ENCODE results near the gene INPP5D.
"Not testable (repeated sequence)": the region's sequence is repeated elsewhere in the genome, so short reads cannot be mapped to it uniquely, and the experiment has no call there.

INPP5D gene

DNA sequence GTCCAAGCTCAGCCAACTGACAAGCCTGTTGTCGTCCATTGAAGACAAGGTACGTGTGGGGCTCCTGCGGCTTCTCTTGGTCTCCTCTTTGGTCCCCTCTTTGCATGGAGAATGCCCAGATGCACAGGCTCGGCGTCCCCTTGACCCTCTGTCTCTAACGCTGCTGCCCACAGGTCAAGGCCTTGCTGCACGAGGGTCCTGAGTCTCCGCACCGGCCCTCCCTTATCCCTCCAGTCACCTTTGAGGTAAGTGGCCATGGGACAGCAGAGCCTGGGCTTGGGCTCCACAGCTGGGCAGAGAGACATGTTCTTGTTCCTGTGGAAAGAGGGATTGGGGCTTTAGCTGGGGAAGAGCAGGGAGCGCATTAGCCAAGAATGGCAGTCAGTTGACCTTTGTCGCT, 86.1 kb downstream of the INPP5D start:
- DNase-seq, result no peak

DNA sequence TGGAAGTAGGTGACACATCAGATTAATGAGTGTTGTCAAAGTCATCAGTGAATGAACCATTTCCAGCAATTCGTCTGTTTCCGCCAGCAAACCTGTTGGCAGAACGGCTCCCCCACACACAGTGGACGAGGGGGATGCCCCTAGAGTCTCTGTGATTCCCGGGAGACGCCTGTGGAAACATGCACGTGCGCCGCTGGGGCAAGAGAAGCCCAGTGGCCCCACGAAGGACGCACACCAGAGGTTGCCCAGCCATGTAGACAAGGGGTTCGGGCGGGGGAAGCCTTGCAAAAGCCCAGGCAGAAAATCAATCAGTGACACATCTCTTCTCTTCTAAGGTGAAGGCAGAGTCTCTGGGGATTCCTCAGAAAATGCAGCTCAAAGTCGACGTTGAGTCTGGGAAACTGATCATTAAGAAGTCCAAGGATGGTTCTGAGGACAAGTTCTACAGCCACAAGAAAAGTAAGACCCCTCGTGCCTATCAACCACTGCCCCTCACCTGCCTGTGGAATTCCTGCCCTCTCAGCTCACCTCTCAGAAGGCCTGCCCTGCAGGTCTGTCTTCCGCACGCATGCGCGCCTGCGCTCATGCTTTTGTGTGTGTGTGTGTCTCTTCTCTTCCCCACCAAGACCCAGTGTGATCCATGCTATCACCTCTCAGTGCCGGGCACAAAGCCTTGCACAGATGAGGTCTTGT, 87.1 kb downstream of the INPP5D start:
- DNase-seq, result no peak

- no peak for DNase-seq
These were observed 87.7 kb downstream of the INPP5D start for GRCh38 chr2:233147829-233148167.

- DNase-seq, result no peak
These were observed 88.2 kb downstream of the INPP5D start for GRCh38 chr2:233148354-233148753.

DNA sequence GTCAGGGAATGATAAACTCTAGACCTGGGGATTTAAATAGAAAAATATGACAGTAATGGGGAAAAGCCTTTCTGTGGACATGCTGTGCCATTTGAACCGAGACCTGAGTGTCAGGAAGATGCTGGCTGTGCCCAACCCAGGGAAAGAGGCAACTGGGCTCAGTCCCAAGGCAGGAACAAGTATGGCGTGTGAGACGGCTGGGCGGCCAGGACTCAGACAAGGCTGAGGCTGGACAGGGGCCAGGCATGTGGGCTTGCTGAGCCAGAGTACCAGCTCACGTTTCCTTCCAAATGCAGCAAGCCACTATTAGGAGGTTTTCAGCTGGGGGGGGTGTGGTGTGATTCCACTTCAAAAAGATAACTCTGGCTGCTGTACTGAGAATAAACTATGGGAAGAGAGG, 92.4 kb downstream of the INPP5D start:
- DNase-seq, result peak; percentile 25

DNA sequence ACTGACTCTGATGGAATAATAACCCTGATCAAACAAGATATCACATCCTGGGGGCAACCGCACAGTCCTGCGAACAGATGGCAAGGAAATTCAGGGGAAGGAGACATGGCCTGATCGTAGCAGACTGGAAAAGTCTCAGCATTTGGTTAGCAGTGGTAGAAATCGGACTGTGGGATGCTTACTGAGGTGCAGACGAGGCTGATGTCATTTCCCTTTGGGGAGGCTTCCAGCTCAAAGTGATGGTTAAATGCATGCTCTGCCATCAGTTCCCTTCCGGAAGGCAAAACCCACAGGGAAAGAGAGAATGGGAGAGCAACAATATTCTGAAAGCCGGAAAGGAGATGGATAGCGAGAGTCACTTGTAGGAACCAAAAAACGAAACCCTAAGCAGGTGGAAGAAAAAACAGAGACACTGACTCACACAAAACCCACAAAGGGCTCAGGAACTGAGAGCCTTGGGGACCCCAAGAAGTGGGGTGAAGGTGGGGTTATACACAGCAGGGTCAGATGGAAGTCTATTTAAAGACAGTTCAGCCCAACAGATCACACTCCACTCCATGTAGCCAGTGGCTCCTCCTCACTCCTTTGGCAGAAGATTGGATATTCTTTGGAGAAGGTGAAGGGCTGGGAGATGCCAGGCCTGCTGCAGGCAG, 93.1 kb downstream of the INPP5D start:
- no peak for DNase-seq

DNA sequence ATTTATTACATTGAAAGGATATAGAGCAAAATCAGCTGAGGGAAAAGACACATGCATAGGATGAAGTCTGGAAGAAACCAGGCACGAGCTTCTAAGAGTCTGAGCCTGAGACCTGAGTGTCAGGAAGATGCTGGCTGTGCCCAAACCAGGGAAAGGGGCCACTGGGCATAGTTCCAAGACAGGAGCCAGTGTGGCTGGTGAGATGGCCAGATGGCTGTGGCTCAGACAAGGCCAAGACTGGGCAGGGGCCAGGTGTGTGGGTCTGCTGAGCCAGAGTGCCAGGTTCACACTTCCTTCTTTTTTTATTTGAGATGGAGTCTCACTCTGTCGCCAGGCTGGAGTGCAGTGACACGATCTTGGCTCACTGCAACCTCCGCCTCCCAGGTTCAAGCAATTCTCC, 95.9 kb downstream of the INPP5D start:
- no peak for DNase-seq

GRCh38 chr2:233156461-233156860, 96.3 kb downstream of the INPP5D start:
- not testable (repeated sequence) for DNase-seq

GRCh38 chr2:233161730-233162129, 101.6 kb downstream of the INPP5D start:
- no peak for DNase-seq

DNA sequence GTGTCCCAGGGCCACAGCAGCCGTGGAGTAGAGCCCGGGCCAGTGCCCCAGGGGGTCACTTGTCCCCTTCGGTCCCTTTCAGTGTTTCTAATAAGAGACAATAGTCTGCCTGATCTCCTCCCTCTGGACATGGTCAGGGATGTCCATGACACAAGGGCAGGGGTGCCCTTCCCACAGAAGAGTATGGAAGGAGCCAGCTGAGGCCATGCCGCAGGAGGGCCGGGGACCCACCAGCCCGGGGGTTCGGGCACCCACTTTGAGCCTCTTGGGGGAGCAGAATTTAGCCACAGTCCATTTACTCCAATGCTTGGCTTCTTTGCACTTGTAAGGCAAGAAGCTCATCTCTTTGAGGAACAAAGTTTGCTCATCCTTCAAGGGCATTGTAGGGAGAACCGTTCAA, 102.6 kb downstream of the INPP5D start:
- DNase-seq, result no peak

DNA sequence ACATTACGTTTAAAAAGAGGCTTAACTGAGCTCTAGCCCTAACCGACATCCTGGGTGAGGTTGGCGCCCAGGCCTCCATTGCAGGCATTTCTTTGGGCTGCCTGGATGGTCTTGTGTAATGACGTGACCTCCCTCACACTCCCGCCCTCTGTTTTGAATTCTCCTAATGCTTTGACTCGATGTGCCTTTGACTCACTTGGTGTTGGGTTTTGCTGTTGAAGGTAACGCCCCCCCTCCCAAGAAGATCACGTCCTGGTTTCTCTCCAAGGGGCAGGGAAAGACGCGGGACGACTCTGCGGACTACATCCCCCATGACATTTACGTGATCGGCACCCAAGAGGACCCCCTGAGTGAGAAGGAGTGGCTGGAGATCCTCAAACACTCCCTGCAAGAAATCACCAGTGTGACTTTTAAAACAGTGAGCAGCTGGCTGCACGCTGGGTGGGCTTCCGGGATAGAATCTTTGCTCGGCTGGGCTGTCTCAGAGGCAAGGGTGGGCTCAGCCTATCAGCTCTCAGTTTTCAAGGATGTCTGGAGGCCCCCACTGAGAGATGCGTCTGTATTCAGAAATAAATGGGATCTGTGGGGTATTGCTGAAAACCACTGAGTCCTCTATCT, 103.5 kb downstream of the INPP5D start:
- DNase-seq, result peak; percentile 52

DNA sequence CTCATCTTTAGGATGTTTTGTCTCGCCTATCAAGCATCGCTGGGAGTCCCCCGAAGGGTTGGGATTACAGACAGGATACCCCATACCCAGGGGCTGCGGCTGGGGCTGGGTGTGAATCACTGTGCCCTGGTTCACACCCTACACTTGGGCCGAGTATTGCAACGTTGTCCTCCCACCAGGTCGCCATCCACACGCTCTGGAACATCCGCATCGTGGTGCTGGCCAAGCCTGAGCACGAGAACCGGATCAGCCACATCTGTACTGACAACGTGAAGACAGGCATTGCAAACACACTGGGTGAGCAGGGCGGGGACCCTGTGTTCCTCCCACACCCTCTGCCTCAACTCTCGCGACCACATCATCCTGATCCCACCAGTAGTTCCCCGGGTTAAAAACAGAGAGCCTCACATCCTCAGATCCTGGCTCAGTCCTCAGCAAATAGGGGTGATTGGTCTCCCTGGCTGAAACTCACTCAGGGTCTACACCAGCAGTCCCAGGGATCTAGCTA, 104.0 kb downstream of the INPP5D start:
- DNase-seq, result no peak

- DNase-seq, result no peak
These were observed 104.8 kb downstream of the INPP5D start for GRCh38 chr2:233164967-233165366.

DNA sequence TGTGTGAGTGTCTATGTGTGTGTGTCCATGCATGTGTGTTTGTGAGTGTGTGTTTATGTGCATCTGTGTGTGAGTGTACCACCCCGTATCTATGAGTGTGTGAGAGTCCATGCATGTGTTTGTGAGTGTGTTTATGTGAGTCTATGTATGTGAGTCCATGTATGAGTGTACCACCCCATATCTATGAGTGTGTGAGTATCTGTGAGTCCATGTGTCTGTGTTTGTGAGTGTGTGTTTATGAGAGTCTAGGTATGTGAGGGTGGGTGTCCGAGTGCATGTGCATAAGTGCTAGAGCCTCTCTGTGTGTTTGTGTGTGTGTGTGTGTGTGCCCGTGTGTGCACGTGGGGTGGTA, 105.4 kb downstream of the INPP5D start:
- DNase-seq, result no peak

- DNase-seq, result peak; percentile 30
These were observed 105.9 kb downstream of the INPP5D start for GRCh38 chr2:233165895-233166661.

GRCh38 chr2:233168445-233168844, 108.3 kb downstream of the INPP5D start:
- no peak for DNase-seq

DNA sequence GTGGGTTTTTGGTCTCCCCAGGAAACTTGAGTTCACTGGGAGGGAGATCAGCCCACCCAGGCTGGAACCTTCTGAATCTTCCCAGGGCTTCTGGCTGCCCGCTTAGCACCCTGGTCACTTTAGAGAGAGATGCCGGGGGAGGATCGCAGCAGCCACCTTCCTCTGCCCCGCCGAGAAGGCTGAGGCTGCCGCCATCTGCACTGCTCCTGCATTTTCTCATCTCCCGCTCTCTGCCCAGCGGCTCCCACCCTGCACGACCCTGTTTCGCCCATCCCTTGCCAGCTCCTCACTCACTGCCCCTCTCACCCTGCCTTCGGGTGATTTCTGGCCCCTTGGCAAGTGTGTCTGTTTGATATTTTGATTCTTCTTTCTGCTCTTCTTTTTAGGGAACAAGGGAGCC, 108.8 kb downstream of the INPP5D start:
- no peak for DNase-seq

- no peak for DNase-seq
These were observed 111.2 kb downstream of the INPP5D start for GRCh38 chr2:233171344-233171743.

DNA sequence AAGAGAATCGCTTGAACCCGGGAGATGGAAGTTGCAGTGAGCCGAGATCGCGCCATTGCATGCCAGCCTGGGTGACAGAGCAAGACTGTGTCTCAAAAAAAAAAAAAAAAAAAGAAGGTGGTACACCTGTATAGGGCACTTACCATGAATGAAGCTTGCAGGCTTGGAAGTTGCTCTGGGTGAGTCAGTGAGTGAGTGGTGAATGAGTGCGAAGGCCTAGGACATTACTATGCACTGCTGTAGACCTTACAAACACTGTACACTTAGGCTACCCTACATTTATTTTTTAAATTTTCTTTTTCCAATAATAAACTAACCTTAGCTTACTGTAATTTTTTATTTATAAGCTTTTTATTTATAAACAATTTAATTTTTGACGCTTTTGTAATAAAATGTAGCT, 113.0 kb downstream of the INPP5D start:
- no peak for DNase-seq

GRCh38 chr2:233174137-233174536, 114.0 kb downstream of the INPP5D start:
- DNase-seq, result no peak

- DNase-seq, result no peak
These were observed 119.1 kb downstream of the INPP5D start for GRCh38 chr2:233178994-233179847.

- DNase-seq, result no peak
These were observed 119.8 kb downstream of the INPP5D start for GRCh38 chr2:233179848-233180366.

Measured in fibroblast of skin of scalp (primary cell).